Measurements from ENCODE around the gene C8A. TPM values are rescaled to one million over a fixed set of nuclear protein-coding genes. Genes with fewer than 3 reads are reported as not detected.

The C8A gene
- total and polyA plus RNA-seq, 2 of the 13 experiments (the other 11 are each of a cell fraction or from before 2014, with no cell fraction given): 10.5 to 15.0 TPM

DNA sequence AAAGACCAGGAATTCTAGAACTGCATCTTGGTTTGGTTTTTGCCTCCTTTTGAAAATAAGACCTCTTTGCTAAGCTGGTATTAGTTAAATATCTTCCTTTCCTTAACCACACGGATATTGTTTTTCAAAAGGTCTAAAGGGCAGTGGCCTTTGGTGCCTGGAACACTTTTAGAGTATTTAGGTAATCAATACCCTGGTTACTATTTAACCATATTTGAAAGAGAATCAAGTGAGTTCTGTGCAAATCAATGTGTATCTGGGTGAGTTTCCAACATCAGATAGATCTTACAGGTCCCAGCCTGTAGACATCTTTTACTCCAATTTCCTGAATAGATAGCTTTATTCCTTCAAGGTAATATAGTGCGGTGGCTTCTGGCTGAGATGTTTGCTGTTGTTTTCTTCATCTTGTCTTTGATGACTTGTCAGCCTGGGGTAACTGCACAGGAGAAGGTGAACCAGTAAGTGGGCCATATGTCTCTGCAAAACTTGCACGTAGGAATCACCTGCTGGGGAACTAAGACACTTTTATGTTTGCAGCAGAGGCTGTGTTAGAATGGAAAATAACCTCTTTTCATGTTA is at the start of gene C8A (continued):
- no peak for TF ChIP-seq YY1 (IDR thresholded peaks at IDR 0.05; ENCODE audit: insufficient read depth, insufficient replicate concordance, low read depth, low read length)
- TF ChIP-seq SETDB1 (CRISPR knock-in tag; IDR thresholded peaks at IDR 0.05; ENCODE audit: borderline replicate concordance): no peak
- TF ChIP-seq PRPF4 (IDR thresholded peaks at IDR 0.05; ENCODE audit: low read depth, low read length, poor library complexity, severe bottlenecking): no peak
- peak in 1 of 2 experiments; percentile 44; a peak in 1 of 4 replicates for TF ChIP-seq KLF16 (CRISPR knock-in tag; IDR thresholded peaks at IDR 0.05)
- peak; percentile 76 for TF ChIP-seq HDAC1 (CRISPR knock-in tag; IDR thresholded peaks at IDR 0.05)
- TF ChIP-seq THAP11 (CRISPR knock-in tag; IDR thresholded peaks at IDR 0.05): peak; percentile 46; the same call in 1 of the 2 replicates
- TF ChIP-seq HCFC1 (IDR thresholded peaks at IDR 0.05; ENCODE audit: low read depth, low read length): no peak
- TF ChIP-seq, protein P1, sequence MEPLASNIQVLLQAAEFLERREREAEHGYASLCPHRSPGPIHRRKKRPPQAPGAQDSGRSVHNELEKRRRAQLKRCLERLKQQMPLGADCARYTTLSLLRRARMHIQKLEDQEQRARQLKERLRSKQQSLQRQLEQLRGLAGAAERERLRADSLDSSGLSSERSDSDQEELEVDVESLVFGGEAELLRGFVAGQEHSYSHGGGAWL (CRISPR knock-in tag; IDR thresholded peaks at IDR 0.05): no peak
- no peak for TF ChIP-seq FLYWCH1 (CRISPR knock-in tag; IDR thresholded peaks at IDR 0.05)
- TF ChIP-seq KLF11 (CRISPR knock-in tag; IDR thresholded peaks at IDR 0.05): 0 out of 2 replicates have a peak, but pooled peaks have one; percentile 37
- TF ChIP-seq PHF8 (CRISPR knock-in tag; IDR thresholded peaks at IDR 0.05): no peak
- TF ChIP-seq, protein P2, sequence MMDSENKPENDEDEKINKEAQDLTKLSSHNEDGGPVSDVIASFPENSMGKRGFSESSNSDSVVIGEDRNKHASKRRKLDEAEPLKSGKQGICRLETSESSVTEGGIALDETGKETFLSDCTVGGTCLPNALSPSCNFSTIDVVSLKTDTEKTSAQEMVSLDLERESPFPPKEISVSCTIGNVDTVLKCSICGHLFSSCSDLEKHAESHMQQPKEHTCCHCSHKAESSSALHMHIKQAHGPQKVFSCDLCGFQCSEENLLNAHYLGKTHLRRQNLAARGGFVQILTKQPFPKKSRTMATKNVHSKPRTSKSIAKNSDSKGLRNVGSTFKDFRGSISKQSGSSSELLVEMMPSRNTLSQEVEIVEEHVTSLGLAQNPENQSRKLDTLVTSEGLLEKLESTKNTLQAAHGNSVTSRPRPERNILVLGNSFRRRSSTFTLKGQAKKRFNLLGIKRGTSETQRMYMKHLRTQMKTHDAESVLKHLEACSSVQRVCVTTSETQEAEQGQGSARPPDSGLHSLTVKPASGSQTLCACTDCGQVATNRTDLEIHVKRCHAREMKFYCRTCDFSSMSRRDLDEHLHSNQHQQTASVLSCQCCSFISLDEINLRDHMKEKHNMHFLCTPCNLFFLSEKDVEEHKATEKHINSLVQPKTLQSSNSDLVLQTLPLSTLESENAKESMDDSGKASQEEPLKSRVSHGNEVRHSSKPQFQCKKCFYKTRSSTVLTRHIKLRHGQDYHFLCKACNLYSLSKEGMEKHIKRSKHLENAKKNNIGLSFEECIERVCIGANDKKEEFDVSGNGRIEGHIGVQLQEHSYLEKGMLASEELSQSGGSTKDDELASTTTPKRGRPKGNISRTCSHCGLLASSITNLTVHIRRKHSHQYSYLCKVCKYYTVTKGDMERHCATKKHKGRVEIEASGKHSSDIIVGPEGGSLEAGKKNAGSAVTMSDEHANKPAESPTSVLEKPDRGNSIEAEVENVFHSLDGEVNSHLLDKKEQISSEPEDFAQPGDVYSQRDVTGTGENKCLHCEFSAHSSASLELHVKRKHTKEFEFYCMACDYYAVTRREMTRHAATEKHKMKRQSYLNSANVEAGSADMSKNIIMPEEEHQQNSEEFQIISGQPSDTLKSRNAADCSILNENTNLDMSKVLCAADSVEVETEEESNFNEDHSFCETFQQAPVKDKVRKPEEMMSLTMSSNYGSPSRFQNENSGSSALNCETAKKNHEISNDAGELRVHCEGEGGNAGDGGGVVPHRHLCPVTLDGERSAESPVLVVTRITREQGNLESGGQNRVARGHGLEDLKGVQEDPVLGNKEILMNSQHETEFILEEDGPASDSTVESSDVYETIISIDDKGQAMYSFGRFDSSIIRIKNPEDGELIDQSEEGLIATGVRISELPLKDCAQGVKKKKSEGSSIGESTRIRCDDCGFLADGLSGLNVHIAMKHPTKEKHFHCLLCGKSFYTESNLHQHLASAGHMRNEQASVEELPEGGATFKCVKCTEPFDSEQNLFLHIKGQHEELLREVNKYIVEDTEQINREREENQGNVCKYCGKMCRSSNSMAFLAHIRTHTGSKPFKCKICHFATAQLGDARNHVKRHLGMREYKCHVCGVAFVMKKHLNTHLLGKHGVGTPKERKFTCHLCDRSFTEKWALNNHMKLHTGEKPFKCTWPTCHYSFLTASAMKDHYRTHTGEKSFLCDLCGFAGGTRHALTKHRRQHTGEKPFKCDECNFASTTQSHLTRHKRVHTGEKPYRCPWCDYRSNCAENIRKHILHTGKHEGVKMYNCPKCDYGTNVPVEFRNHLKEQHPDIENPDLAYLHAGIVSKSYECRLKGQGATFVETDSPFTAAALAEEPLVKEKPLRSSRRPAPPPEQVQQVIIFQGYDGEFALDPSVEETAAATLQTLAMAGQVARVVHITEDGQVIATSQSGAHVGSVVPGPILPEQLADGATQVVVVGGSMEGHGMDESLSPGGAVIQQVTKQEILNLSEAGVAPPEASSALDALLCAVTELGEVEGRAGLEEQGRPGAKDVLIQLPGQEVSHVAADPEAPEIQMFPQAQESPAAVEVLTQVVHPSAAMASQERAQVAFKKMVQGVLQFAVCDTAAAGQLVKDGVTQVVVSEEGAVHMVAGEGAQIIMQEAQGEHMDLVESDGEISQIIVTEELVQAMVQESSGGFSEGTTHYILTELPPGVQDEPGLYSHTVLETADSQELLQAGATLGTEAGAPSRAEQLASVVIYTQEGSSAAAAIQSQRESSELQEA (CRISPR knock-in tag; IDR thresholded peaks at IDR 0.05; ENCODE audit: not compliant biosample characterization): no peak
- no peak for TF ChIP-seq ELF1 (CRISPR knock-in tag; IDR thresholded peaks at IDR 0.05)
- 0 out of 2 replicates have a peak, but pooled peaks have one; percentile 33 for TF ChIP-seq HMG20B (CRISPR knock-in tag; conservative IDR thresholded peaks at IDR 0.05)
- TF ChIP-seq, protein P3, sequence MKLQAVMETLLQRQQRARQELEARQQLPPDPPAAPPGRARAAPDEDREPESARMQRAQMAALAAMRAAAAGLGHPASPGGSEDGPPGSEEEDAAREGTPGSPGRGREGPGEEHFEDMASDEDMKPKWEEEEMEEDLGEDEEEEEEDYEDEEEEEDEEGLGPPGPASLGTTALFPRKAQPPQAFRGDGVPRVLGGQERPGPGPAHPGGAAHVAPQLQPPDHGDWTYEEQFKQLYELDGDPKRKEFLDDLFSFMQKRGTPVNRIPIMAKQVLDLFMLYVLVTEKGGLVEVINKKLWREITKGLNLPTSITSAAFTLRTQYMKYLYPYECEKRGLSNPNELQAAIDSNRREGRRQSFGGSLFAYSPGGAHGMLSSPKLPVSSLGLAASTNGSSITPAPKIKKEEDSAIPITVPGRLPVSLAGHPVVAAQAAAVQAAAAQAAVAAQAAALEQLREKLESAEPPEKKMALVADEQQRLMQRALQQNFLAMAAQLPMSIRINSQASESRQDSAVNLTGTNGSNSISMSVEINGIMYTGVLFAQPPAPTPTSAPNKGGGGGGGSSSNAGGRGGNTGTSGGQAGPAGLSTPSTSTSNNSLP (IDR thresholded peaks at IDR 0.05; ENCODE audit: low read depth, low read length): peak; percentile 85
- TF ChIP-seq CEBPG (CRISPR knock-in tag; IDR thresholded peaks at IDR 0.05): no peak
- no peak for TF ChIP-seq NFKBIZ (CRISPR knock-in tag; IDR thresholded peaks at IDR 0.05)
- no peak for TF ChIP-seq GLI4 (CRISPR knock-in tag; IDR thresholded peaks at IDR 0.05; ENCODE audit: borderline replicate concordance)
- no peak for TF ChIP-seq ZBTB21 (CRISPR knock-in tag; IDR thresholded peaks at IDR 0.05)
- no peak for TF ChIP-seq CCDC6 (CRISPR knock-in tag; IDR thresholded peaks at IDR 0.05)
- TF ChIP-seq MED1 (CRISPR knock-in tag; IDR thresholded peaks at IDR 0.05): peak; percentile 92

Measured in HepG2 (cell line).